ENCODE measurements around the gene DVL3. TPM values are rescaled to one million over a fixed set of nuclear protein-coding genes. Genes with fewer than 3 reads are reported as not detected.
"Not testable (repeated sequence)": the region's sequence is repeated elsewhere in the genome, so short reads cannot be mapped to it uniquely, and the experiment has no call there.

DVL3 gene
- 53.8 and 56.1 TPM in 2 replicates for total RNA-seq

- H3K27ac Mint-ChIP-seq, result peak within 1 kb of the TSS; percentile 79
- H3K9me3 Mint-ChIP-seq, result no peaks in the 10 kb centered on the region
Observed at GRCh38 chr3:184154885-184155643, at the start of gene DVL3. Gene DVL3 (plus strand): TSS chr3:184155377. CDS start chr3:184155636, 259 bp downstream.

GRCh38 chr3:184110316-184110725 is 44.9 kb upstream of the DVL3 start:
- peaks cover 6% of the 10 kb centered on the region for H3K27me3 Mint-ChIP-seq (ENCODE audit: low read depth)
- intact Hi-C loops (cut with micrococcal nuclease), result no loop called here
- no peaks in the 10 kb centered on the region for H3K9me3 Mint-ChIP-seq
- peaks cover 2% of the 10 kb centered on the region for H3K4me1 Mint-ChIP-seq (ENCODE audit: low read depth)
- H3K27ac Mint-ChIP-seq, result no peak overlapping the region
- no peak for DNase-seq (ENCODE audit: low spot score)
- no peak overlapping the region for H3K4me3 Mint-ChIP-seq (ENCODE audit: low read depth)
- H3K36me3 Mint-ChIP-seq (ENCODE audit: low read depth), result no peaks in the 10 kb centered on the region

More at GRCh38 chr3:184154885-184155643, at the start of gene DVL3:
- intact Hi-C loops (cut with micrococcal nuclease), result loop anchor here (1.0 kb wide), 3 partner anchors 19 to 144 kb away; partner anchors contain the start of genes ABCF3, AP2M1 and PSMD2
- Mint-ChIP-seq H3K4me1 (ENCODE audit: low read depth) (peaks cover 16% of the 10 kb centered on the region), H3K27me3 (ENCODE audit: low read depth) (no peaks in the 10 kb centered on the region), H3K4me3 (ENCODE audit: low read depth) (peak within 1 kb of the TSS; percentile 96), H3K36me3 (ENCODE audit: low read depth) (peaks cover 5% of the 10 kb centered on the region)
- DNase-seq (ENCODE audit: low spot score), result peak; percentile 49

- no peaks in the 10 kb centered on the region for H3K4me1 Mint-ChIP-seq (ENCODE audit: low read depth)
- H3K36me3 Mint-ChIP-seq (ENCODE audit: low read depth), result no peaks in the 10 kb centered on the region
- H3K9me3 Mint-ChIP-seq, result no peaks in the 10 kb centered on the region
- intact Hi-C loops (cut with micrococcal nuclease), result no loop called here
- H3K4me3 Mint-ChIP-seq (ENCODE audit: low read depth), result no peak overlapping the region
- no peak for DNase-seq (ENCODE audit: low spot score)
- H3K27ac Mint-ChIP-seq, result no peak overlapping the region
- peaks cover 11% of the 10 kb centered on the region for H3K27me3 Mint-ChIP-seq (ENCODE audit: low read depth)
Observed at GRCh38 chr3:184116017-184116416, 39.2 kb upstream of the DVL3 start.

DNA sequence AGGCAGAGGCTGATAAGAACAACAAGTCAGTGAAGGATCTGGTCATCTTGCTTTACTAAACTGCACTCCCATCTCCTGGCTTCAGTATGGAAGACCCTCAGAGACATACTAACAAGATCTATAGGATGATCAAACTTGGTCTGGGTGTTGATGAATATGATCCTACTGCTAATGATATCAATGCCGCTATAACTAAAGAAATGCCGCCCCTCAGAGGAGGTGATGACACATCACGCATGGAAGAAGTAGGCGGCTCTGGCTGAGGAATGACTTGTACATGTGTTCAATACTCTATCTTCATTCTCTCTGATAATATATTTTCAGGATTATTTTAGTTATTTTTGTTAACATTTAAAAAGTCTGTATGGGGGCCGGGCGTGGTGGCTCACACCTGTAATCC is 37.5 kb upstream of the DVL3 start:
- DNase-seq (ENCODE audit: low spot score), result no peak
- H3K4me3 Mint-ChIP-seq (ENCODE audit: low read depth), result no peak overlapping the region
- no peak overlapping the region for H3K27ac Mint-ChIP-seq
- H3K9me3 Mint-ChIP-seq, result no peaks in the 10 kb centered on the region
- no peaks in the 10 kb centered on the region for H3K36me3 Mint-ChIP-seq (ENCODE audit: low read depth)
- intact Hi-C loops (cut with micrococcal nuclease), result no loop called here
- H3K4me1 Mint-ChIP-seq (ENCODE audit: low read depth), result no peaks in the 10 kb centered on the region
- H3K27me3 Mint-ChIP-seq (ENCODE audit: low read depth), result peaks cover 11% of the 10 kb centered on the region

- H3K27me3 Mint-ChIP-seq (ENCODE audit: low read depth), result not testable (repeated sequence)
Observed at GRCh38 chr3:184121031-184121430, 34.1 kb upstream of the DVL3 start.

GRCh38 chr3:184126006-184126405 is 29.2 kb upstream of the DVL3 start:
- Mint-ChIP-seq H3K36me3 (ENCODE audit: low read depth) (no peaks in the 10 kb centered on the region), H3K27me3 (ENCODE audit: low read depth) (peaks cover 2% of the 10 kb centered on the region), H3K27ac (no peak overlapping the region), H3K4me1 (ENCODE audit: low read depth) (peaks cover 2% of the 10 kb centered on the region), H3K9me3 (no peaks in the 10 kb centered on the region), H3K4me3 (ENCODE audit: low read depth) (no peak overlapping the region)
- intact Hi-C loops (cut with micrococcal nuclease), result no loop called here
- DNase-seq (ENCODE audit: low spot score), result no peak

More at GRCh38 chr3:184121031-184121430, 34.1 kb upstream of the DVL3 start:
- H3K9me3 Mint-ChIP-seq; intact Hi-C loops (cut with micrococcal nuclease); H3K4me3 Mint-ChIP-seq (ENCODE audit: low read depth); DNase-seq (ENCODE audit: low spot score); H3K4me1 Mint-ChIP-seq (ENCODE audit: low read depth); H3K36me3 Mint-ChIP-seq (ENCODE audit: low read depth); H3K27ac Mint-ChIP-seq: not testable (repeated sequence)

GRCh38 chr3:184129012-184129411 is 26.2 kb upstream of the DVL3 start:
- Mint-ChIP-seq H3K27ac (no peak overlapping the region), H3K27me3 (ENCODE audit: low read depth) (peaks cover 4% of the 10 kb centered on the region), H3K9me3 (no peaks in the 10 kb centered on the region), H3K36me3 (ENCODE audit: low read depth) (no peaks in the 10 kb centered on the region), H3K4me3 (ENCODE audit: low read depth) (no peak overlapping the region), H3K4me1 (ENCODE audit: low read depth) (peaks cover 4% of the 10 kb centered on the region)
- DNase-seq (ENCODE audit: low spot score), result no peak
- intact Hi-C loops (cut with micrococcal nuclease), result no loop called here

- Mint-ChIP-seq H3K27ac (no peak overlapping the region), H3K9me3 (no peaks in the 10 kb centered on the region), H3K4me1 (ENCODE audit: low read depth) (peaks cover 23% of the 10 kb centered on the region), H3K4me3 (ENCODE audit: low read depth) (no peak overlapping the region), H3K36me3 (ENCODE audit: low read depth) (peaks cover 19% of the 10 kb centered on the region), H3K27me3 (ENCODE audit: low read depth) (peaks cover 4% of the 10 kb centered on the region)
- intact Hi-C loops (cut with micrococcal nuclease), result loop anchor here (10.0 kb wide), 1 partner anchor 238 kb away; no protein-coding TSS in a partner anchor
- DNase-seq (ENCODE audit: low spot score), result no peak
Observed at GRCh38 chr3:184132945-184133344, 22.2 kb upstream of the DVL3 start.

DNA sequence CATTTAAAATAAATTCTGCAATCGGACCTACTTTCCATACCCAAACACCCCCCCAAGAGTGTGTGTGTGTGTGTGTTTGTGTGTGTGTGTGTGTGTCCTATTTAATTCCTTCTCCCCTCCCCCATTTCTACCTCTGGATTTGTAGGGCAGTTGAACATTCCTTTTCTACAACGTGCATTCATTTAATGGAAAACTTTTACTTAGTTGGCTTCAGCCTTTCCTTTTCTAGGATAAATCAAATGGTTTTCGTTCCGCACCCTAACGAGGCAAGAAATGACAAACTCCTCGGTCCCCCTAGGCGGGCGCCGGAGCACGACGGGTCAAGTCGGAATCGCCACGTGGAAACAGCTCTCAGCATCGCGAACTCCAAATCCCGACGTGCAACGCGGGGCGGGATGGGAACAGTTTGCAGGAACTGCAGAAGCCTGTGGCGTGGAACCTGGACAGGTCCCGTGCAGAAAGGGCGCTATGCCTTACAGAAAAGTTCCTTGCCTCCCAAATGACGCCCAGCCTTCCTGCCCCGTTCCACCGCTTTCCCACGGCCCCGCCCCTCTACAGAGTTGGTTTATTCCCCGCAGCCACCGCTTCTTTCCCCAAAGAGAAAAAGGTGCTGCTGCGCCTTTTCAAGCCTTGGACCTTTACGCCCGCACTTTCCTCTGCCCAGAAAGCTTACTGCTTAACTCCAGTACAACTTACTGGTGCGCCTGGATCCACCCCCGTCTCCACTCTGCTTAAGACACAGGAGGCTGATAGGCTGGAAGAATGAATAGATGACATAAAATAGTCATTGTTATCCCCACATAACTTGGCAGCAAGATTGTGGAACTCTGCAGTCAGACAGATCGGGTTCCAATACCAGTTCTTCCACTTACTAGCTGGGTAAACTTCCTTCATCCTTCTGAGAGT is 21.1 kb upstream of the DVL3 start:
- Mint-ChIP-seq H3K36me3 (ENCODE audit: low read depth) (peaks cover 24% of the 10 kb centered on the region), H3K9me3 (no peaks in the 10 kb centered on the region), H3K4me1 (ENCODE audit: low read depth) (peaks cover 21% of the 10 kb centered on the region), H3K27ac (peak overlapping the region; percentile 92), H3K27me3 (ENCODE audit: low read depth) (peaks cover 2% of the 10 kb centered on the region), H3K4me3 (ENCODE audit: low read depth) (peak overlapping the region; percentile 91)
- DNase-seq (ENCODE audit: low spot score), result no peak
- intact Hi-C loops (cut with micrococcal nuclease), result loop anchor here (1.0 to 10.0 kb wide), 3 partner anchors 117 to 239 kb away; partner anchors contain the start of gene ABCC5

DNA sequence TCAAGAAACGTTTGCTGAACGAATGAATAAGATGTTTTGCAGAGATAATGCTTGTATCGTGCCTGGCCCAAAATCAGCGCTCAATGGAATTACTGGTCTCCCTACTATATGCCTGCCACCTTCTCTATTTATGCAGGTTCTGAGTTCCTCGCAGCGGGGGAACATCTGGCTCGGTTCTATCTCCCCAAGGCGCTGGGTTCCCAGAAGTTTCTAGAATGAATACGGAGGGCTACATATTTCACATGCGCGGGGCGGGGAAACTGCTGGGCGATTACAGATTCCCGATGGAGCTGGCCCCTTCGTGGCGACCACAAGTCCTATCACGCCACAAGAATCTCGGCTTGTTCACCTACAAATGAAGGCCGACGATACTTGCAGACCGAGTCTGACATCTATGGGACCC is 20.4 kb upstream of the DVL3 start:
- H3K27me3 Mint-ChIP-seq (ENCODE audit: low read depth), result peaks cover 2% of the 10 kb centered on the region
- no peak for DNase-seq (ENCODE audit: low spot score)
- peaks cover 24% of the 10 kb centered on the region for H3K36me3 Mint-ChIP-seq (ENCODE audit: low read depth)
- peak overlapping the region; percentile 92 for H3K27ac Mint-ChIP-seq
- H3K9me3 Mint-ChIP-seq, result no peaks in the 10 kb centered on the region
- H3K4me1 Mint-ChIP-seq (ENCODE audit: low read depth), result peaks cover 21% of the 10 kb centered on the region
- intact Hi-C loops (cut with micrococcal nuclease), result loop anchor here (1.0 to 10.0 kb wide), 7 partner anchors 22 to 240 kb away; partner anchors contain the start of genes ABCC5, ABCF3, AP2M1 and EEF1AKMT4
- peak overlapping the region; percentile 91 for H3K4me3 Mint-ChIP-seq (ENCODE audit: low read depth)

DNA sequence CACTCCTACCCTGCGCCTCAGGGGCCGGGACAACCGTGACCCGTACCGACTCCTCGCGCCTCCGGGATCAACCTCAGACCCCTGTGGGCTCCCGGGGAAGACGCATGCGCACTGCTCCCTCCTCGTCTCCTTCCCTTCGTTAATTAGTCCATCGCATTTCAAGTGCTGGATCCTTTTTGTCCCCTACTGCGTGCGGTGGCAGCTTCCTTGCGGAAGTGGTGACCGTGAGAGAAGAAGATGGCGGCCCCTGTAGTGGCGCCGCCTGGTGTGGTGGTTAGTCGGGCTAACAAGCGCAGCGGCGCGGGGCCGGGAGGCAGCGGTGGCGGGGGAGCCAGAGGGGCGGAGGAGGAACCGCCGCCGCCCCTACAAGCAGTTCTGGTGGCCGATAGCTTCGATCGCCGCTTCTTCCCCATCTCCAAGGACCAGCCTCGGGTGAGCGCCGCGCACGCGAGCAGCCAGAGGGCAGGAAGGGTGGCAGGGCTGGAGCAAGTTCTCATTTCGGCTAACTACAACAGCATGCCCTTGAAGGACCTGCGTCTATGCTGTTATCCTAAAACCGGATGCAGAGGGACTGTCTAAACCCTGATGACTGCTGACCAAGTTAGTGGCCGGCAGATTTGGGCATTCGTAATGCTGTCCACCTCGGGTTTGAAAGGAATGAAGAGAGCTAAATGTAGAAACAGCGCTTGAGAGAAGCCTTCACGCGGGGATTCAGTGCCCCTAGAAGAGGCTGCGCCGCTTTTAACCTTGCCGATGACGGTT is 19.8 kb upstream of the DVL3 start, which contains the start of gene EIF2B5:
TSS of gene EIF2B5 (plus strand) at position 210 of the 762 bp plus-strand sequence. CDS start at position 238, 28 bp downstream.
- peaks cover 30% of the 10 kb centered on the region for H3K36me3 Mint-ChIP-seq (ENCODE audit: low read depth)
- no peaks in the 10 kb centered on the region for H3K9me3 Mint-ChIP-seq
- H3K27ac Mint-ChIP-seq, result peak within 1 kb of the TSS; percentile 92
- intact Hi-C loops (cut with micrococcal nuclease), result loop anchor here (1.0 to 10.0 kb wide), 6 partner anchors 21 to 241 kb away; partner anchors contain the start of genes ABCC5, ABCF3, AP2M1 and EEF1AKMT4
- peaks cover 2% of the 10 kb centered on the region for H3K27me3 Mint-ChIP-seq (ENCODE audit: low read depth)
- DNase-seq (ENCODE audit: low spot score), result peak; percentile 83
- peaks cover 21% of the 10 kb centered on the region for H3K4me1 Mint-ChIP-seq (ENCODE audit: low read depth)
- peak within 1 kb of the TSS; percentile 91 for H3K4me3 Mint-ChIP-seq (ENCODE audit: low read depth)

GRCh38 chr3:184135911-184136260 is 19.3 kb upstream of the DVL3 start:
- H3K27me3 Mint-ChIP-seq (ENCODE audit: low read depth), result peaks cover 2% of the 10 kb centered on the region
- H3K36me3 Mint-ChIP-seq (ENCODE audit: low read depth), result peaks cover 36% of the 10 kb centered on the region
- DNase-seq (ENCODE audit: low spot score), result no peak
- intact Hi-C loops (cut with micrococcal nuclease), result loop anchor here (1.0 to 10.0 kb wide), 6 partner anchors 20 to 241 kb away; partner anchors contain the start of genes ABCC5, ABCF3, AP2M1 and EEF1AKMT4
- peak overlapping the region; percentile 91 for H3K4me3 Mint-ChIP-seq (ENCODE audit: low read depth)
- peak overlapping the region; percentile 92 for H3K27ac Mint-ChIP-seq
- H3K4me1 Mint-ChIP-seq (ENCODE audit: low read depth), result peaks cover 21% of the 10 kb centered on the region
- no peaks in the 10 kb centered on the region for H3K9me3 Mint-ChIP-seq
